ENCODE results near the gene KIAA0513. TPM values are rescaled to one million over a fixed set of nuclear protein-coding genes. Genes with fewer than 3 reads are reported as not detected.

The KIAA0513 gene
- total and polyA plus RNA-seq, 9 donors = 1.6 to 4.2 (median 2.6) TPM

DNA sequence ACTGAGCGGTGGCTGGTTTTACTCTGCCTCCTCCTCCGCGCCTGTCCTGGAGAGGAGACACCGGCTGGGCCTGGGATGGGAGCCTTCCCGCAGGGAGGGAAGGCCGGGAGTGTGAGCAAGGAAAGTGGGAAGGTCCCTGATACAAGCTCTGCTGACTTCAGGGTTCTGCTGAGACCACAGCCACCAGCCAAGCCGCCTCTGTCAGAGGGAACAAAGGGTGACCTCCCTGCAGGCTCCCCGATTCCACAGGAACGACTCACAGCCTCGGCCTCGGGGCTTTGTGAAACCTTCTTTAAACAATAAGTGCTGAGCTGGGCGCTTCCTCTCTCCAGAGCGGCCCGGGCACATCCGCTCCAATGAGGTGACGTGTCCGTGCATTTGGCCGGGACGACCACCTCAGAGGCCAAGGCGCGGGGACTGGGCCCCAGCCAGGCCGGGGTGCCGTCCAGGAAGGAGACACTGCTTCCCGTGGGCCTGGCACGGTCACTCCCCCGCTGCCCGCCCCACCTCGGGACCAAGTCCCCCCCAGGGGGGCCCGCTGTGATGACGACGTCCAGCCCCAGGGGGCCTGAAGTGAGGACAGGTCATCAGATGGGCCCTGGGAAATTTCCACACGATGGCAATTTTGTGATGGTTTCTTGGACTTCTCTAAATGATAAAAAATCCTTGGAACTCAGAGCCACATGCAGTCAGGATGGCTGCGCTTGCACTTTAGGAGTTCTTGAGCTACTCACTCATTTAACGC lies 96.5 kb downstream of the KIAA0513 start:
- no peak overlapping the region for H3K4me3 ChIP-seq (ENCODE audit: low read length)
- peaks cover 46% of the 10 kb centered on the region for H3K4me1 ChIP-seq (ENCODE audit: control insufficient read depth, insufficient read depth, low read length)
- DNase-seq = peak; percentile 82
- no peaks in the 10 kb centered on the region for H3K27me3 ChIP-seq (ENCODE audit: control insufficient read depth, insufficient read depth, low read length)
- WGBS (ENCODE audit: insufficient coverage) = 45% methylated on average over 30 of the region's 34 CpGs
- no peaks in the 10 kb centered on the region for H3K36me3 ChIP-seq (ENCODE audit: control insufficient read depth, insufficient read depth, low read length)
- peaks cover 3% of the 10 kb centered on the region for H3K9me3 ChIP-seq (replicated peaks; ENCODE audit: control insufficient read depth, low read depth, low read length)
- H3K27ac ChIP-seq (ENCODE audit: low read length) = peak overlapping the region; percentile 92

DNA sequence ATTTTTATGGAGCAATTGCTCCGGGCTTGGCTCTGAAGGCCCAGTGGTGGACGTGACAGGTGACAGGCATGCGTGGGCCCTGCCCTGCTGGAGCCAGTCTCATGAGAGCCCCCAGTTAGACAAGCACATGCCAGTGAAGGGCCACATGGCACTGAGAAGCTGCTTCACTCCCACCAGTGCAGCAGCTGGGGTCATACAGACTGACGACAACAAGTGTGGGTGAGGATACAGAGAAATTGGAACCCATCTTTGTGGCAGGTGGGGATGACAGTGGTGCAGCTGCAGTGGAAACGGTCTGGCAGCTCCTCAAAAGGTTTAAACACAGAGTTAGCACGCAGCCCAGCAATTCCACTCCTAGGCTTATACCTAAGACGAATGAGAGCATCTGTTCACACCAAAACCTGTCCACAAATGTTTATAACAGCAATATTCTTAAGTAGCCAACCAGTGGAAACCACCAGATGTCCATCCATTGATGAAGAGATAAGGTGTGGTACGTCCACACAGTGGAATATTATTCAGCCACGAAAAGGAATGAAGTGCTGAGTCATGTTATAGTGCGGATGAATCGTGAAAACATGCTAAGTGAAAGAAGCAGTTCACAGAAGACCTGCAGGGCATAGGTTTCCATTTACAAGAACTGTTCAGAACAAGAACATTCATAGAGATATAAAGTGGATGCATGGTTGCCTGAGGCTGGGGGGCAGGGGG lies 97.2 kb downstream of the KIAA0513 start:
- Histone ChIP-seq H3K27me3 (ENCODE audit: control insufficient read depth, insufficient read depth, low read length) (no peaks in the 10 kb centered on the region), H3K9me3 (replicated peaks; ENCODE audit: control insufficient read depth, low read depth, low read length) (peaks cover 3% of the 10 kb centered on the region), H3K27ac (ENCODE audit: low read length) (peak overlapping the region; percentile 92), H3K4me1 (ENCODE audit: control insufficient read depth, insufficient read depth, low read length) (peaks cover 49% of the 10 kb centered on the region), H3K4me3 (ENCODE audit: low read length) (no peak overlapping the region), H3K36me3 (ENCODE audit: control insufficient read depth, insufficient read depth, low read length) (no peaks in the 10 kb centered on the region)
- DNase-seq = peak; percentile 86
- WGBS (ENCODE audit: insufficient coverage) = 76% methylated on average over 11 of the region's 11 CpGs

- H3K27ac ChIP-seq (ENCODE audit: low read length) = peak overlapping the region; percentile 96
- no peak overlapping the region for H3K4me3 ChIP-seq (ENCODE audit: low read length)
- no peak for DNase-seq
- H3K9me3 ChIP-seq (replicated peaks; ENCODE audit: control insufficient read depth, low read depth, low read length) = peaks cover 3% of the 10 kb centered on the region
- no peaks in the 10 kb centered on the region for H3K27me3 ChIP-seq (ENCODE audit: control insufficient read depth, insufficient read depth, low read length)
- H3K36me3 ChIP-seq (ENCODE audit: control insufficient read depth, insufficient read depth, low read length) = no peaks in the 10 kb centered on the region
- peaks cover 58% of the 10 kb centered on the region for H3K4me1 ChIP-seq (ENCODE audit: control insufficient read depth, insufficient read depth, low read length)
- 89% methylated on average over 10 of the region's 16 CpGs for WGBS (ENCODE audit: insufficient coverage)
Observed at GRCh38 chr16:85125570-85126393, 98.2 kb downstream of the KIAA0513 start.

DNA sequence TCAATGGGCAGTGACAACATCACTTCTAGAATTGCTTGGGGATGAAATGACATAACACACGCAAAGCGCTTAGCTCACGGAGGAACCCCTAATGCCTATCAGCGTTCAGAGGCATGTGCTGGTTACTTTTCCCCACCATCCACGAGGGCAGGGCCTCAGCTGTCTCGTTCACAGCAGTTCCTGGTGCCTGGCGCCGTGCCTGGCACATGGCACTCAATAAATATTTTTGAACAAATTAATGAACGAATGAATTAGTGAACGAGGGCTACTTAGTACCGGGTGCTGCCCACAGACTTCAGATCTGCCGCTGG lies 98.8 kb downstream of the KIAA0513 start:
- Histone ChIP-seq H3K9me3 (replicated peaks; ENCODE audit: control insufficient read depth, low read depth, low read length) (peaks cover 3% of the 10 kb centered on the region), H3K27ac (ENCODE audit: low read length) (peak overlapping the region; percentile 96), H3K36me3 (ENCODE audit: control insufficient read depth, insufficient read depth, low read length) (no peaks in the 10 kb centered on the region), H3K4me1 (ENCODE audit: control insufficient read depth, insufficient read depth, low read length) (peaks cover 62% of the 10 kb centered on the region), H3K4me3 (ENCODE audit: low read length) (no peak overlapping the region), H3K27me3 (ENCODE audit: control insufficient read depth, insufficient read depth, low read length) (no peaks in the 10 kb centered on the region)
- DNase-seq = peak; percentile 83
- WGBS (ENCODE audit: insufficient coverage) = 40% methylated on average over 8 of the region's 12 CpGs

GRCh38 chr16:85126705-85127378 lies 99.2 kb downstream of the KIAA0513 start:
- no peaks in the 10 kb centered on the region for H3K27me3 ChIP-seq (ENCODE audit: control insufficient read depth, insufficient read depth, low read length)
- H3K36me3 ChIP-seq (ENCODE audit: control insufficient read depth, insufficient read depth, low read length) = no peaks in the 10 kb centered on the region
- peak overlapping the region; percentile 96 for H3K27ac ChIP-seq (ENCODE audit: low read length)
- no peak overlapping the region for H3K4me3 ChIP-seq (ENCODE audit: low read length)
- peaks cover 3% of the 10 kb centered on the region for H3K9me3 ChIP-seq (replicated peaks; ENCODE audit: control insufficient read depth, low read depth, low read length)
- 14% methylated on average over 8 of the region's 20 CpGs for WGBS (ENCODE audit: insufficient coverage)
- peaks cover 62% of the 10 kb centered on the region for H3K4me1 ChIP-seq (ENCODE audit: control insufficient read depth, insufficient read depth, low read length)
- peak; percentile 96 for DNase-seq

- Histone ChIP-seq H3K4me3 (ENCODE audit: low read length) (no peak overlapping the region), H3K4me1 (ENCODE audit: control insufficient read depth, insufficient read depth, low read length) (peaks cover 62% of the 10 kb centered on the region), H3K9me3 (replicated peaks; ENCODE audit: control insufficient read depth, low read depth, low read length) (peaks cover 3% of the 10 kb centered on the region), H3K27ac (ENCODE audit: low read length) (peak overlapping the region; percentile 96), H3K27me3 (ENCODE audit: control insufficient read depth, insufficient read depth, low read length) (no peaks in the 10 kb centered on the region), H3K36me3 (ENCODE audit: control insufficient read depth, insufficient read depth, low read length) (no peaks in the 10 kb centered on the region)
- no peak for DNase-seq
- 63% methylated on average over 2 of the region's 3 CpGs for WGBS (ENCODE audit: insufficient coverage)
Observed at GRCh38 chr16:85127379-85127723, 99.8 kb downstream of the KIAA0513 start.

GRCh38 chr16:85128079-85128837 lies 100.7 kb downstream of the KIAA0513 start:
- Histone ChIP-seq H3K4me3 (ENCODE audit: low read length) (no peak overlapping the region), H3K27me3 (ENCODE audit: control insufficient read depth, insufficient read depth, low read length) (no peaks in the 10 kb centered on the region), H3K36me3 (ENCODE audit: control insufficient read depth, insufficient read depth, low read length) (no peaks in the 10 kb centered on the region), H3K27ac (ENCODE audit: low read length) (no peak overlapping the region), H3K4me1 (ENCODE audit: control insufficient read depth, insufficient read depth, low read length) (peaks cover 60% of the 10 kb centered on the region), H3K9me3 (replicated peaks; ENCODE audit: control insufficient read depth, low read depth, low read length) (peaks cover 3% of the 10 kb centered on the region)
- WGBS (ENCODE audit: insufficient coverage) = 92% methylated on average over 6 of the region's 9 CpGs
- DNase-seq = no peak

- Histone ChIP-seq H3K4me3 (ENCODE audit: low read length) (no peak overlapping the region), H3K36me3 (ENCODE audit: control insufficient read depth, insufficient read depth, low read length) (no peaks in the 10 kb centered on the region), H3K4me1 (ENCODE audit: control insufficient read depth, insufficient read depth, low read length) (peaks cover 53% of the 10 kb centered on the region), H3K27ac (ENCODE audit: low read length) (peak overlapping the region; percentile 87), H3K27me3 (ENCODE audit: control insufficient read depth, insufficient read depth, low read length) (no peaks in the 10 kb centered on the region), H3K9me3 (replicated peaks; ENCODE audit: control insufficient read depth, low read depth, low read length) (no peaks in the 10 kb centered on the region)
- WGBS (ENCODE audit: insufficient coverage) = 21% methylated on average over 8 of the region's 15 CpGs
- DNase-seq = peak; percentile 81
Observed at GRCh38 chr16:85129876-85130704, 102.5 kb downstream of the KIAA0513 start.

DNA sequence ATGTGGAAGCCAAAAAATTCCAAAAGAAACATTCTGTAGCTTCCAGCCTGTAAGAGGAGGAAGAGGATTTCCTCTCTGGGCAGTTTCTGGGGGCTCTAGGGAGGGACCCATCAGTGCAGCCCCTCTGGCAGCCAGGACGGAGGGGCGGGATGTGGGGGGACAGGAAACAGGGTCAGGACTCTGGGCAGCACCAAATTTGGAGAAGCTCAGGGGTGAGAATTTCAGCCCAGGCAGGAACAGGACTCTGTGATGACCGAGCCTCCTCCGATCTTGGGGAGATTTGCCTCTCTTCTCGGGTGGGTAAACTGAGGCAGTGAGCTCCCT lies 103.1 kb downstream of the KIAA0513 start:
- peak overlapping the region; percentile 87 for H3K27ac ChIP-seq (ENCODE audit: low read length)
- no peak overlapping the region for H3K4me3 ChIP-seq (ENCODE audit: low read length)
- H3K9me3 ChIP-seq (replicated peaks; ENCODE audit: control insufficient read depth, low read depth, low read length) = no peaks in the 10 kb centered on the region
- H3K27me3 ChIP-seq (ENCODE audit: control insufficient read depth, insufficient read depth, low read length) = no peaks in the 10 kb centered on the region
- H3K4me1 ChIP-seq (ENCODE audit: control insufficient read depth, insufficient read depth, low read length) = peaks cover 55% of the 10 kb centered on the region
- H3K36me3 ChIP-seq (ENCODE audit: control insufficient read depth, insufficient read depth, low read length) = no peaks in the 10 kb centered on the region
- DNase-seq = no peak
- WGBS (ENCODE audit: insufficient coverage) = 53% methylated on average over 5 of the region's 5 CpGs

Measured in muscle of leg (tissue), 11 donors.